Endothelial cell of coronary artery (primary cell): ENCODE data around the gene GPBP1. TPM values are rescaled to one million over a fixed set of nuclear protein-coding genes. Genes with fewer than 3 reads are reported as not detected.

ENCODE experiments used
- total RNA-seq: library from RNA; depleted of rRNA; stranded (reverse); fragments of >200 nt; gene quantifications from 2 replicates; pipeline ENCODE4 v1.2.3, GENCODE V29; 2014

Gene GPBP1, protein sequence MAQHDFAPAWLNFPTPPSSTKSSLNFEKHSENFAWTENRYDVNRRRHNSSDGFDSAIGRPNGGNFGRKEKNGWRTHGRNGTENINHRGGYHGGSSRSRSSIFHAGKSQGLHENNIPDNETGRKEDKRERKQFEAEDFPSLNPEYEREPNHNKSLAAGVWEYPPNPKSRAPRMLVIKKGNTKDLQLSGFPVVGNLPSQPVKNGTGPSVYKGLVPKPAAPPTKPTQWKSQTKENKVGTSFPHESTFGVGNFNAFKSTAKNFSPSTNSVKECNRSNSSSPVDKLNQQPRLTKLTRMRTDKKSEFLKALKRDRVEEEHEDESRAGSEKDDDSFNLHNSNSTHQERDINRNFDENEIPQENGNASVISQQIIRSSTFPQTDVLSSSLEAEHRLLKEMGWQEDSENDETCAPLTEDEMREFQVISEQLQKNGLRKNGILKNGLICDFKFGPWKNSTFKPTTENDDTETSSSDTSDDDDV
- 53.3 and 59.1 TPM in 2 replicates for total RNA-seq

DNA sequence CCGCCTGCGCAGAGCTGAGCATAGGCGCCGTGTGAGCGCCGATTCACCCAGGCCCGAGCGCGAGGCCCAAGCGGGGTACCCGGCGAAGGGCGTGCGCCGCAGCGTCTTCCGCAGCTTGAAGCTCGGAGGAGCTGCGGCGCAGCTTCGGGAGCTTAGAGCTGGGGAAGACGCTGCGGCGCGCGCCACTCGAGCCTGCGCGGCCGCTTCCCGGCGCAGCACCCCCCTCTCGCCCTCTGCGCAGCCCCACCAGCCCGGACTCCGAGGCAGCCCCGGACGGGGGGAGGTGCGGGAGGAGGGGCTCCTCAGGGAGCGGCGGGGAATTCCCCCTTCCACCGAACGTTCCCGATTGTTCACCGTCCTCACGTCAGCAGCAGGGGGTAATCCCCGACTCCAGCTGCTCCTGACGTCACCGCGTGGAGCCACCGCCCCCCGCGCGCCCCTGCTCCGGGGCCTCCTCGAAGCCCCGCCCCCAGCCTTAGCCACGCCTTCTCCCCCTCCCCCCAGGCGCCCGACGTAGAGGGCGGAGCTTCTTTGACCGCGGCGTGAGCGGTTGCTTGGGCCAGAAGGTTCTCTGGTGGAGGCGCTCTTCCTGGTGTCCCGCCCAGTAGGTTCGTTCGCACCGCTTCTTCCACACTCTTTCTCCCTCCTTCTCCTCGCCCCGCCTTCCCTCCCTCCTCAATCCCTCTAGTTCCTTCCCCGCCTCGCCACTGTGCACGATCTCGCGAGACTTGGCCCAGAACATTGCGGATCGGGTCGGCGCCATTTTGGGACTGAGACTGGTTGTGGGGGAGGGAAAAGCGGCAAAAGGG is at the start of gene GPBP1:
GPBP1 (plus strand) TSS at position 741 of the 809 bp plus-strand sequence. CDS start 40,072 bp downstream, outside the sequence.

Other genes starting within 250 kb of the GPBP1 start
- gene MIER3, start 221.9 kb upstream of the GPBP1 start, total RNA-seq = 12.7 and 15.6 TPM in 2 replicates